A673 (cell line): ENCODE results near the gene CEBPE. TPM values are rescaled to one million over a fixed set of nuclear protein-coding genes. Genes with fewer than 3 reads are reported as not detected.
A peak's percentile ranks its signal among the peaks of the same experiment; 100 is the strongest.

ENCODE experiments used
- BruUV-seq: library from RNA; stranded (reverse); fragments of 400-500 nt; replicated peaks from 2 replicates; lab custom pipeline; 2021; lab: Mats Ljungman, UMichigan
- CTCF ChIA-PET: fragments of 300-600 bp; sonication (Branson Sonifier 250); formaldehyde crosslinking; loops from one replicate; lab custom pipeline; 2022; ENCODE audit warnings: antibody characterized with exemption; lab: Charles Lee
- POLR2A ChIA-PET: fragments of 300-600 bp; sonication (Branson Sonifier 250); formaldehyde crosslinking; loops from one replicate; lab custom pipeline; 2022; ENCODE audit warnings: antibody characterized with exemption; ENCODE audit not compliant: low non-redundant PET; lab: Charles Lee
- DNase-seq: peaks from one replicate; pipeline ENCODE4 v3.0.0-alpha.2; 2015; ENCODE audit warnings: low spot score
- H3K27ac ChIP-seq: fragments of 200-600 bp; sonication (generic); 2 replicates; pipeline ENCODE4 v1.5.1; 2016; ENCODE audit warnings: mixed run types, low read depth, mild to moderate bottlenecking, mixed read lengths, antibody characterized with exemption, low read length; ENCODE audit not compliant: poor library complexity, severe bottlenecking
- H3K27me3 ChIP-seq: fragments of 200-600 bp; sonication (generic); replicated peaks from 2 replicates; pipeline ENCODE4 v1.6.1; 2017; ENCODE audit warnings: mixed run types, low read depth, mild to moderate bottlenecking, mixed read lengths, antibody characterized with exemption, low read length; ENCODE audit not compliant: insufficient read depth, poor library complexity
- H3K36me3 ChIP-seq: fragments of 200-600 bp; sonication (generic); 2 replicates; pipeline ENCODE4 v1.6.1; 2016; ENCODE audit warnings: mixed run types, mild to moderate bottlenecking, mixed read lengths, antibody characterized with exemption, low read length; ENCODE audit not compliant: insufficient read depth, poor library complexity, severe bottlenecking
- H3K4me1 ChIP-seq: fragments of 200-600 bp; sonication (generic); 2 replicates; pipeline ENCODE4 v1.6.1; 2017; ENCODE audit warnings: mixed run types, mild to moderate bottlenecking, mixed read lengths, antibody characterized with exemption, low read length; ENCODE audit not compliant: insufficient read depth, poor library complexity, severe bottlenecking
- H3K4me3 ChIP-seq: fragments of 200-600 bp; sonication (generic); 2 replicates; pipeline ENCODE4 v1.5.1; 2016; ENCODE audit warnings: low read depth, mixed run types, mild to moderate bottlenecking, mixed read lengths, low read length; ENCODE audit not compliant: poor library complexity, severe bottlenecking
- H3K9me3 ChIP-seq: fragments of 200-600 bp; sonication (generic); 2 replicates; pipeline ENCODE4 v1.6.1; 2016; ENCODE audit warnings: mixed run types, low read depth, mild to moderate bottlenecking, mixed read lengths, antibody characterized with exemption, low read length; ENCODE audit not compliant: poor library complexity, severe bottlenecking
- EZH2 ChIP-seq: fragments of 200-600 bp; sonication (generic); IDR thresholded peaks from 2 replicates; pipeline ENCODE4 v1.6.1; 2017; ENCODE audit warnings: borderline replicate concordance, low read depth, mild to moderate bottlenecking, mixed read lengths, antibody characterized with exemption, low read length; ENCODE audit not compliant: poor library complexity, severe bottlenecking
- intact Hi-C: fragments of 100-400 bp; cut with micrococcal nuclease; formaldehyde crosslinking; loops from one replicate; pipeline ENCODE4 v1.10.0; 2022; ENCODE audit not compliant: unreplicated experiment
- total RNA-seq: library from RNA; stranded (reverse); gene quantifications from 2 replicates; pipeline ENCODE4 v1.2.3, GENCODE V29; 2021
- TF ChIP-seq, protein P1 (sequence below): fragments of 300-800, 200-600 bp; sonication (generic); conservative IDR thresholded peaks from 2 replicates; pipeline ENCODE4 v1.5.1; 2017; ENCODE audit warnings: low read depth, mild to moderate bottlenecking, antibody characterized with exemption, low read length, moderate library complexity, mixed read lengths

The CEBPE gene
- total RNA-seq, 1 experiment from 2014 or later, result not detected

- intact Hi-C loops, result no loop called here
- Histone ChIP-seq H3K9me3 (no peaks in the 10 kb centered on the region), H3K36me3 (peaks cover 47% of the 10 kb centered on the region), H3K27me3 (no peaks in the 10 kb centered on the region), H3K4me3 (peak within 1 kb of the TSS; percentile 64), H3K4me1 (peaks cover 28% of the 10 kb centered on the region), H3K27ac (peak within 1 kb of the TSS; percentile 94)
- TF ChIP-seq, protein P1, sequence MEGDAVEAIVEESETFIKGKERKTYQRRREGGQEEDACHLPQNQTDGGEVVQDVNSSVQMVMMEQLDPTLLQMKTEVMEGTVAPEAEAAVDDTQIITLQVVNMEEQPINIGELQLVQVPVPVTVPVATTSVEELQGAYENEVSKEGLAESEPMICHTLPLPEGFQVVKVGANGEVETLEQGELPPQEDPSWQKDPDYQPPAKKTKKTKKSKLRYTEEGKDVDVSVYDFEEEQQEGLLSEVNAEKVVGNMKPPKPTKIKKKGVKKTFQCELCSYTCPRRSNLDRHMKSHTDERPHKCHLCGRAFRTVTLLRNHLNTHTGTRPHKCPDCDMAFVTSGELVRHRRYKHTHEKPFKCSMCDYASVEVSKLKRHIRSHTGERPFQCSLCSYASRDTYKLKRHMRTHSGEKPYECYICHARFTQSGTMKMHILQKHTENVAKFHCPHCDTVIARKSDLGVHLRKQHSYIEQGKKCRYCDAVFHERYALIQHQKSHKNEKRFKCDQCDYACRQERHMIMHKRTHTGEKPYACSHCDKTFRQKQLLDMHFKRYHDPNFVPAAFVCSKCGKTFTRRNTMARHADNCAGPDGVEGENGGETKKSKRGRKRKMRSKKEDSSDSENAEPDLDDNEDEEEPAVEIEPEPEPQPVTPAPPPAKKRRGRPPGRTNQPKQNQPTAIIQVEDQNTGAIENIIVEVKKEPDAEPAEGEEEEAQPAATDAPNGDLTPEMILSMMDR, result no peak
- TF ChIP-seq EZH2, result no peak
- POLR2A ChIA-PET, result interaction anchor here (0.5 to 1.4 kb wide), 5 partner anchors 24 to 1448 kb away, joined by 3 to 12 read pairs (median 5); partner anchors contain the start of gene RNF212B
- CTCF ChIA-PET, result interaction anchor here (0.6 to 2.0 kb wide), 11 partner anchors 13 to 211 kb away, joined by 3 to 26 read pairs (median 5); partner anchors contain the start of gene BCL2L2
- DNase-seq, result peak; percentile 100
- TSS peak; percentile 73 for BruUV-seq
Measured at GRCh38 chr14:23095196-23096108, 23.6 kb downstream of the CEBPE start, which contains the start of gene C14orf119. Gene C14orf119, plus strand, starts transcription at chr14:23095505. Its CDS starts 2,154 bp downstream, at chr14:23097659.

GRCh38 chr14:23094666-23095195 is 24.3 kb downstream of the CEBPE start, which contains the start of gene ACIN1:
Gene ACIN1, minus strand, starts transcription at chr14:23095136. Its CDS starts 24 bp downstream, at chr14:23095112.
- peak within 1 kb of the TSS; percentile 94 for H3K27ac ChIP-seq
- intact Hi-C loops, result no loop called here
- H3K9me3 ChIP-seq, result no peaks in the 10 kb centered on the region
- H3K4me1 ChIP-seq, result peaks cover 24% of the 10 kb centered on the region
- BruUV-seq, result no TSS peak
- no peaks in the 10 kb centered on the region for H3K27me3 ChIP-seq
- TF ChIP-seq EZH2, result no peak
- TF ChIP-seq, protein P1, result no peak
- ChIA-PET CTCF (interaction anchor here (0.8 to 2.0 kb wide), 10 partner anchors 14 to 108 kb away, joined by 3 to 26 read pairs (median 6); no protein-coding TSS in a partner anchor), POLR2A (interaction anchor here (0.5 to 1.4 kb wide), 5 partner anchors 23 to 1448 kb away, joined by 3 to 12 read pairs (median 5); partner anchors contain the start of gene RNF212B)
- DNase-seq, result peak; percentile 93
- peaks cover 54% of the 10 kb centered on the region for H3K36me3 ChIP-seq
- peak within 1 kb of the TSS; percentile 64 for H3K4me3 ChIP-seq

DNA sequence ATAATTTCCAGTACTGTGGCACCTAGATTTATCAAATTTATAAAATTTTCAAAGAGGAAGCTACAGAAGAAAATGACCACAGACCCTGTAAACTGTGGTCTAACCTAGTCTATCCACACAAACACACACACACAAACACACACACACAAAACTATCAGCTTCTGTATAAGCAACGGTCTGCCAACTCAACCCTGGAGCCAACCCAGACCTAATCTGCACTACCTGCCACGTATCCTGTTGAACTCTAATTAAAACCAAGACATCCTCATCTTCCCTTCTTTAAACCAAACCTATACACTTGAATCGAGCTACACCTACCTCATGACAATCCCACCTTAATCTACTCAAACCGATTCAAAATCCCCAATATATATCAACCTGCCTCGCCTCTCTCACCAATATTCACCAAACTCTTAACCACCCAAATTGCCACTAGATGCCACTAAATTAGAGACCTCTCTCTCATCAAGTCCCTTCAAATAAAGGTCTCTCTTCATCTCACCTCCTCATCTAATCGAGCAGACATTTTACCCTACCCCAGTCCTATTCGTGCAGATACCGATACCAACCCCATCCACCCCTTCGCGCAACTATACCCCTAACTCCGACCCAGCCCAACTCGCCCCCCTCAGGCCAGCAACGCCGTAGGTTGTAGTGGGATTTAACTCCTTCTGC is 24.9 kb downstream of the CEBPE start:
- ChIA-PET POLR2A (interaction anchor here (1.4 kb wide), 1 partner anchor 23 kb away, joined by 11 read pairs; no protein-coding TSS in a partner anchor), CTCF (interaction anchor here (0.8 to 2.0 kb wide), 8 partner anchors 16 to 108 kb away, joined by 3 to 26 read pairs (median 8); no protein-coding TSS in a partner anchor)
- TSS peak; percentile 72 for BruUV-seq
- Histone ChIP-seq H3K9me3 (no peaks in the 10 kb centered on the region), H3K27me3 (no peaks in the 10 kb centered on the region), H3K27ac (peak overlapping the region; percentile 94), H3K4me1 (peaks cover 18% of the 10 kb centered on the region), H3K4me3 (peak overlapping the region; percentile 64), H3K36me3 (peaks cover 60% of the 10 kb centered on the region)
- no peak for DNase-seq
- intact Hi-C loops, result no loop called here
- TF ChIP-seq, protein P1, result peak; percentile 41
- no peak for TF ChIP-seq EZH2
